OCI-LY7 (cell line): Measurements from ENCODE around the gene EDC3. TPM values are rescaled to one million over a fixed set of nuclear protein-coding genes. Genes with fewer than 3 reads are reported as not detected.
A peak's percentile ranks its signal among the peaks of the same experiment; 100 is the strongest.

ENCODE experiments used
- BruUV-seq: library from RNA; stranded (reverse); fragments of 400-500 nt; replicated peaks from 2 replicates; lab custom pipeline; 2021; lab: Mats Ljungman, UMichigan
- CTCF ChIA-PET: fragments of 300-600 bp; sonication (Branson Sonifier 250); formaldehyde crosslinking; loops from one replicate; lab custom pipeline; 2022; ENCODE audit warnings: antibody characterized with exemption; ENCODE audit not compliant: unreplicated experiment; lab: Charles Lee
- POLR2A ChIA-PET: fragments of 300-600 bp; sonication (Branson Sonifier 250); formaldehyde crosslinking; loops from one replicate; lab custom pipeline; 2022; ENCODE audit warnings: antibody characterized with exemption; lab: Charles Lee
- DNase-seq: peaks from one replicate; pipeline ENCODE4 v3.0.0-alpha.2; 2015; ENCODE audit warnings: low spot score
- H2AFZ ChIP-seq: fragments of 200-600 bp; sonication (generic), shearing (Covaris generic); 2 replicates; pipeline ENCODE4 v1.6.1; 2014; ENCODE audit warnings: mild to moderate bottlenecking, antibody characterized with exemption, low read length, moderate library complexity
- H3K27ac ChIP-seq: fragments of 200-600 bp; sonication (generic); 2 replicates; pipeline ENCODE4 v1.5.1; 2014; ENCODE audit warnings: mixed run types, low read depth, mild to moderate bottlenecking, moderate library complexity, low read length, inconsistent platforms; ENCODE audit not compliant: poor library complexity, severe bottlenecking
- H3K36me3 ChIP-seq: fragments of 200-600 bp; sonication (generic); 2 replicates; pipeline ENCODE4 v1.6.1; 2014; ENCODE audit warnings: mild to moderate bottlenecking, antibody characterized with exemption, low read length, moderate library complexity, mixed read lengths; ENCODE audit not compliant: insufficient read depth
- H3K4me1 ChIP-seq: fragments of 200-600 bp; sonication (generic); 2 replicates; pipeline ENCODE4 v1.5.1; 2014; ENCODE audit warnings: mild to moderate bottlenecking, low read length; ENCODE audit not compliant: insufficient read depth, poor library complexity, severe bottlenecking
- H3K4me2 ChIP-seq: fragments of 200-600 bp; sonication (generic); 2 replicates; pipeline ENCODE4 v1.6.1; 2014; ENCODE audit warnings: mild to moderate bottlenecking, low read length
- H3K4me3 ChIP-seq: fragments of 200-600 bp; sonication (generic); 2 replicates; pipeline ENCODE4 v1.5.1; 2014; ENCODE audit warnings: mild to moderate bottlenecking, low read depth, low read length; ENCODE audit not compliant: poor library complexity, severe bottlenecking
- H3K79me2 ChIP-seq: fragments of 200-600 bp; sonication (generic); 2 replicates; pipeline ENCODE4 v1.6.1; 2016; ENCODE audit warnings: low read depth, mild to moderate bottlenecking, low read length, moderate library complexity, mixed read lengths; ENCODE audit not compliant: insufficient read depth
- H3K9me2 ChIP-seq: fragments of 200-600 bp; sonication (generic); 2 replicates; pipeline ENCODE4 v1.6.1; 2016; ENCODE audit warnings: mild to moderate bottlenecking, low read length, mixed read lengths; ENCODE audit not compliant: insufficient read depth
- H3K9me3 ChIP-seq: fragments of 200-600 bp; sonication (generic); 2 replicates; pipeline ENCODE4 v1.6.1; 2014; ENCODE audit warnings: mild to moderate bottlenecking, mixed run types, low read length, mixed read lengths
- H4K20me1 ChIP-seq: fragments of 200-600 bp; sonication (generic); 2 replicates; pipeline ENCODE4 v1.6.1; 2014; ENCODE audit warnings: mild to moderate bottlenecking, antibody characterized with exemption, low read length, moderate library complexity, mixed read lengths; ENCODE audit not compliant: insufficient read depth
- EZH2phosphoT487 ChIP-seq: fragments of 200-600 bp; sonication (generic); IDR thresholded peaks from 2 replicates; pipeline ENCODE4 v1.6.1; 2018; ENCODE audit warnings: low read depth, borderline replicate concordance, mild to moderate bottlenecking, mixed run types, antibody characterized with exemption, low read length, moderate library complexity, mixed read lengths
- intact Hi-C: fragments of 100-400 bp; cut with micrococcal nuclease; formaldehyde crosslinking; loops from one replicate; pipeline ENCODE4 v1.10.0; 2022; ENCODE audit not compliant: unreplicated experiment
- total RNA-seq, 2 experiments: library from RNA; depleted of rRNA in 1 of 2; stranded (reverse); fragments of >200 nt in 1 of 2; shearing (Covaris generic) in 1 of 2; gene quantifications; 2 replicates each; pipeline ENCODE4 v1.2.3, GENCODE V29; 2014 to 2022
- TF ChIP-seq, protein P1 (sequence below): fragments of 200-600 bp; sonication (generic); conservative IDR thresholded peaks from 2 replicates; pipeline ENCODE4 v1.5.1; 2014; ENCODE audit warnings: mild to moderate bottlenecking, antibody characterized with exemption, low read length, moderate library complexity, mixed read lengths

EDC3 gene
- total RNA-seq, 2 experiments from 2014 or later = 13.4 to 51.4 TPM

DNA sequence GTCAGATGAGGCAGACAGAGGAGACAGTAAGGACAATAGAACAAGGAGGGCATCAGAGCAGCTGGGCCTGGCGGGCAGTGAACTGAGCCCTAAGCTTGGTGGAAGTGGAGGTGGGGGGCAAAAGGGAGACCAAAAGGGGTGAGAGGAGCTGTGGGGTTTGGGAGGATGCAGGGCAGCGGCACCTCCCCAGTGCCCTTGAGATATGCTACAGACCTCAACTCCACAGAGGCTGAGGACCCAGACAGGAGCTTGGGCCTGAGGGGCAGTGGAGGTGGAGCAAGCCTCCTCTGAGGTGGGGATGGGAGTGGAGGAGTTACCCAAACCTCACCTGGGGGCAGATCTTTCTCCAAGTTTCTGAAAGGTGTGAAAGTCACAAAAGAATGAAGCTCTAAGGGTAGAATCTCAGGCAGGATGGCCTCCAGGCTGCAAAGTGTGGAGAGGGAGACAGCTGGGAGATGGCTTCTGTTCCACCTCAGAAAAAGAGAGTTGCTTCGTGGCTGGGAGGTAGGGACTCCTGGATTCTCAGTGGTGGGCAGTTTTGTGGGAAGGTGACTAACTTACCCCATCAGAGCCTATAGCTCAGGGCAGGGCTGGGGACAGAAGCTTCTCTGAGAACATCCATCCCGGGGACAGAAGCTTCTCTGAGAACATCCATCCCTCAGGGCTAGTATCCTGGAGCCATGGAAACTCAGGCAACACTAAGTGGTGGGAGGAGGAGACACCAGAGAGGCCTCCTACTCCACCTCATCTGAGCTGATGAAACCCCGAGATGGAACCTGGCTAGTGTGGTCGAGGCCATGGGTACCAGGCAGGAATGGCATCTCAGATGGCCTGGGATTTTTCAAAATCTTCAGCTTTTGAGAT, 82.5 kb downstream of the EDC3 start:
- Histone ChIP-seq H3K9me2 (no peaks in the 10 kb centered on the region), H3K4me3 (no peak overlapping the region), H3K4me2 (peak overlapping the region; percentile 93; the same call in 1 of the 2 replicates), H4K20me1 (peaks cover 19% of the 10 kb centered on the region), H3K27ac (no peak overlapping the region), H3K9me3 (no peaks in the 10 kb centered on the region), H3K4me1 (peaks cover 17% of the 10 kb centered on the region), H3K79me2 (peaks cover 26% of the 10 kb centered on the region), H3K36me3 (peaks cover 15% of the 10 kb centered on the region; the same call in 1 of the 2 replicates), H2AFZ (no peak overlapping the region)
- intact Hi-C loops = no loop called here
- ChIA-PET POLR2A (interaction anchor here (0.5 to 2.5 kb wide), 5 partner anchors 13 to 156 kb away, joined by 3 to 10 read pairs (median 3); no protein-coding TSS in a partner anchor), CTCF (interaction anchor here (0.6 to 1.1 kb wide), 2 partner anchors 8 to 73 kb away, joined by 3 to 4 read pairs; partner anchors contain the start of gene ARID3B)
- BruUV-seq = no TSS peak
- TF ChIP-seq, protein P1, sequence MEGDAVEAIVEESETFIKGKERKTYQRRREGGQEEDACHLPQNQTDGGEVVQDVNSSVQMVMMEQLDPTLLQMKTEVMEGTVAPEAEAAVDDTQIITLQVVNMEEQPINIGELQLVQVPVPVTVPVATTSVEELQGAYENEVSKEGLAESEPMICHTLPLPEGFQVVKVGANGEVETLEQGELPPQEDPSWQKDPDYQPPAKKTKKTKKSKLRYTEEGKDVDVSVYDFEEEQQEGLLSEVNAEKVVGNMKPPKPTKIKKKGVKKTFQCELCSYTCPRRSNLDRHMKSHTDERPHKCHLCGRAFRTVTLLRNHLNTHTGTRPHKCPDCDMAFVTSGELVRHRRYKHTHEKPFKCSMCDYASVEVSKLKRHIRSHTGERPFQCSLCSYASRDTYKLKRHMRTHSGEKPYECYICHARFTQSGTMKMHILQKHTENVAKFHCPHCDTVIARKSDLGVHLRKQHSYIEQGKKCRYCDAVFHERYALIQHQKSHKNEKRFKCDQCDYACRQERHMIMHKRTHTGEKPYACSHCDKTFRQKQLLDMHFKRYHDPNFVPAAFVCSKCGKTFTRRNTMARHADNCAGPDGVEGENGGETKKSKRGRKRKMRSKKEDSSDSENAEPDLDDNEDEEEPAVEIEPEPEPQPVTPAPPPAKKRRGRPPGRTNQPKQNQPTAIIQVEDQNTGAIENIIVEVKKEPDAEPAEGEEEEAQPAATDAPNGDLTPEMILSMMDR = no peak
- no peak for TF ChIP-seq EZH2phosphoT487
- no peak for DNase-seq

DNA sequence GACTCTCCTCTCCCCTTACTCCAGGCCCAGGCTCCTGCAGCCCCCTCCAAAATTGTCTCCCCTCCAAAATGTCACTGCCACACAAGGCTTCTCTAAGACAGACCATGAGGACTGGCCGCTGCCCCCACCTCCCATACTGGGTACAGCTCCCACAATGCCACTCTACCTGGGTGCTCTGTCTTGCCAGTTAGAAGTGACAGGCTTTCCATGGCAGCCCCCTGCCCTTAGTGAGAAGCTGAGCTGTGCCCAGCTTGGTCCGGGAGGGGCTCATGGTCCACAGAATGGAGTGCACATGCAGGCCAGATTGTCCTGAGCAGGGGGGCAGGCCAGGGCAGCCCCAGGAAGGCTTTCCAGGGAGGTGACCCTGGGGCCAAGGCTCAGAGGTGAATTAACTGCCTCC, 83.1 kb downstream of the EDC3 start:
- intact Hi-C loops = no loop called here
- Histone ChIP-seq H3K4me1 (peaks cover 14% of the 10 kb centered on the region), H3K9me3 (no peaks in the 10 kb centered on the region), H3K9me2 (no peaks in the 10 kb centered on the region), H4K20me1 (peaks cover 12% of the 10 kb centered on the region), H3K4me2 (no peak overlapping the region), H2AFZ (no peak overlapping the region), H3K36me3 (peaks cover 10% of the 10 kb centered on the region; the same call in 1 of the 2 replicates), H3K27ac (no peak overlapping the region), H3K79me2 (peaks cover 20% of the 10 kb centered on the region), H3K4me3 (no peak overlapping the region)
- BruUV-seq = no TSS peak
- DNase-seq = no peak
- TF ChIP-seq, protein P1 = no peak
- no peak for TF ChIP-seq EZH2phosphoT487
- POLR2A ChIA-PET = interaction anchor here (0.8 to 2.5 kb wide), 2 partner anchors 12 to 14 kb away, joined by 3 to 10 read pairs; no protein-coding TSS in a partner anchor
- CTCF ChIA-PET = no interaction called here

DNA sequence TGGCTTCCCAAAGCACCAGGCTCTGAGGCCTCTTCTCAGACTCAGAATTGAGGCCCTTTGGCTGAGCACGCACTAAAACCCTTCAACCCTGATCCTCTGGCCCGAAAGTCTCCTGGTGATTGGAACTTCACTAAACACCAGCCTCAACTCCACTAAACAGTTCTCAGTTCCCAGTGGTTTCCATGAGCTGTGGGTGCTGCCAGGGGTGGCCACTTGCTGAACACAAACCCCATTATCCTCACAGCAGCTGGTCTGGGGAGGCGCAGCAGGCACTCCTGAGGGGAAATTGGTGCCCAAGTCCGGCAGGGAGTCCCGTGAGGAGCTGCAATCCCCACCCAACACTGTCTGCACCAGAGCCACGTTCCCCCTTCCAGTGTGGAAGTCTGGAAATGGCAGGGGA, 84.0 kb downstream of the EDC3 start:
- no TSS peak for BruUV-seq
- Histone ChIP-seq H3K4me1 (peaks cover 6% of the 10 kb centered on the region), H3K36me3 (peaks cover 1% of the 10 kb centered on the region; the same call in 1 of the 2 replicates), H3K4me3 (no peak overlapping the region), H3K9me3 (no peaks in the 10 kb centered on the region), H3K4me2 (no peak overlapping the region), H2AFZ (no peak overlapping the region), H4K20me1 (peaks cover 4% of the 10 kb centered on the region), H3K9me2 (no peaks in the 10 kb centered on the region), H3K27ac (no peak overlapping the region), H3K79me2 (peaks cover 11% of the 10 kb centered on the region)
- ChIA-PET CTCF (no interaction called here), POLR2A (no interaction called here)
- TF ChIP-seq EZH2phosphoT487 = no peak
- TF ChIP-seq, protein P1 = no peak
- DNase-seq = no peak
- intact Hi-C loops = no loop called here
